ENCODE measurements around the gene DPPA5.

The DPPA5 gene

GRCh38 chr6:73364549-73364948 is 10.5 kb upstream of the DPPA5 start:
- no peak for DNase-seq
- ChIA-PET CTCF (no interaction called here), POLR2A (no interaction called here)
- Histone ChIP-seq H3K4me1 (ENCODE audit: control extremely low read depth in 1 of 4, control insufficient read depth in 4 of 4, insufficient read depth in 4 of 4, low read length in 3 of 4) (no peaks in the 10 kb centered on the region), H3K27ac (ENCODE audit: insufficient read depth in 1 of 2, low read depth in 1 of 2, low read length in 2 of 2, poor library complexity in 1 of 2, severe bottlenecking in 2 of 2) (no peak overlapping the region), H3K36me3 (ENCODE audit: control insufficient read depth in 4 of 4, insufficient read depth in 4 of 4, low read length in 3 of 4) (no peaks in the 10 kb centered on the region), H3K27me3 (replicated peaks in 2 of 5; ENCODE audit: control insufficient read depth in 4 of 5, insufficient read depth in 5 of 5, low read length in 4 of 5) (no peaks in the 10 kb centered on the region), H3K9me3 (ENCODE audit: control extremely low read depth in 1 of 5, control insufficient read depth in 4 of 5, insufficient read depth in 2 of 5, low read depth in 1 of 5, low read length in 4 of 5) (peaks cover 0 to 7% (median 0%) of the 10 kb centered on the region in 5 experiments), H3K4me3 (ENCODE audit: control insufficient read depth in 1 of 7, extremely low read depth in 1 of 7, insufficient read depth in 4 of 7, low read depth in 2 of 7, low read length in 6 of 7) (no peak overlapping the region)
- 93% methylated on average over 7 of the region's 9 CpGs for WGBS (ENCODE audit: insufficient coverage)

GRCh38 chr6:73364121-73364520 is 10.0 kb upstream of the DPPA5 start:
- no peak for DNase-seq
- WGBS (ENCODE audit: insufficient coverage), result 97% methylated on average over 11 of the region's 14 CpGs
- ChIA-PET CTCF (no interaction called here), POLR2A (no interaction called here)
- Histone ChIP-seq H3K4me1 (ENCODE audit: control extremely low read depth in 1 of 4, control insufficient read depth in 4 of 4, insufficient read depth in 4 of 4, low read length in 3 of 4) (no peaks in the 10 kb centered on the region), H3K36me3 (ENCODE audit: control insufficient read depth in 4 of 4, insufficient read depth in 4 of 4, low read length in 3 of 4) (no peaks in the 10 kb centered on the region), H3K27ac (ENCODE audit: insufficient read depth in 1 of 2, low read depth in 1 of 2, low read length in 2 of 2, poor library complexity in 1 of 2, severe bottlenecking in 2 of 2) (no peak overlapping the region), H3K9me3 (ENCODE audit: control extremely low read depth in 1 of 5, control insufficient read depth in 4 of 5, insufficient read depth in 2 of 5, low read depth in 1 of 5, low read length in 4 of 5) (peaks cover 0 to 3% (median 0%) of the 10 kb centered on the region in 5 experiments), H3K4me3 (ENCODE audit: control insufficient read depth in 1 of 7, extremely low read depth in 1 of 7, insufficient read depth in 4 of 7, low read depth in 2 of 7, low read length in 6 of 7) (no peak overlapping the region), H3K27me3 (replicated peaks in 2 of 5; ENCODE audit: control insufficient read depth in 4 of 5, insufficient read depth in 5 of 5, low read length in 4 of 5) (no peaks in the 10 kb centered on the region)

GRCh38 chr6:73363537-73363875 is 9.4 kb upstream of the DPPA5 start:
- peaks cover 0 to 2% (median 0%) of the 10 kb centered on the region in 5 experiments for H3K9me3 ChIP-seq (ENCODE audit: control extremely low read depth in 1 of 5, control insufficient read depth in 4 of 5, insufficient read depth in 2 of 5, low read depth in 1 of 5, low read length in 4 of 5)
- WGBS (ENCODE audit: insufficient coverage), result 99% methylated on average over 19 of the region's 23 CpGs
- no peak overlapping the region for H3K27ac ChIP-seq (ENCODE audit: insufficient read depth in 1 of 2, low read depth in 1 of 2, low read length in 2 of 2, poor library complexity in 1 of 2, severe bottlenecking in 2 of 2)
- POLR2A ChIA-PET, result no interaction called here
- no peaks in the 10 kb centered on the region for H3K27me3 ChIP-seq (replicated peaks in 2 of 5; ENCODE audit: control insufficient read depth in 4 of 5, insufficient read depth in 5 of 5, low read length in 4 of 5)
- H3K4me3 ChIP-seq (ENCODE audit: control insufficient read depth in 1 of 7, extremely low read depth in 1 of 7, insufficient read depth in 4 of 7, low read depth in 2 of 7, low read length in 6 of 7), result no peak overlapping the region
- CTCF ChIA-PET, result no interaction called here
- H3K36me3 ChIP-seq (ENCODE audit: control insufficient read depth in 4 of 4, insufficient read depth in 4 of 4, low read length in 3 of 4), result no peaks in the 10 kb centered on the region
- DNase-seq, result no peak
- no peaks in the 10 kb centered on the region for H3K4me1 ChIP-seq (ENCODE audit: control extremely low read depth in 1 of 4, control insufficient read depth in 4 of 4, insufficient read depth in 4 of 4, low read length in 3 of 4)

- no peaks in the 10 kb centered on the region for H3K27me3 ChIP-seq (replicated peaks in 2 of 5; ENCODE audit: control insufficient read depth in 4 of 5, insufficient read depth in 5 of 5, low read length in 4 of 5)
- CTCF ChIA-PET, result no interaction called here
- H3K27ac ChIP-seq (ENCODE audit: insufficient read depth in 1 of 2, low read depth in 1 of 2, low read length in 2 of 2, poor library complexity in 1 of 2, severe bottlenecking in 2 of 2), result no peak overlapping the region
- H3K4me3 ChIP-seq (ENCODE audit: control insufficient read depth in 1 of 7, extremely low read depth in 1 of 7, insufficient read depth in 4 of 7, low read depth in 2 of 7, low read length in 6 of 7), result no peak overlapping the region
- peaks cover 0 to 2% (median 0%) of the 10 kb centered on the region in 5 experiments for H3K9me3 ChIP-seq (ENCODE audit: control extremely low read depth in 1 of 5, control insufficient read depth in 4 of 5, insufficient read depth in 2 of 5, low read depth in 1 of 5, low read length in 4 of 5)
- H3K36me3 ChIP-seq (ENCODE audit: control insufficient read depth in 4 of 4, insufficient read depth in 4 of 4, low read length in 3 of 4), result no peaks in the 10 kb centered on the region
- WGBS (ENCODE audit: insufficient coverage), result over 99% methylated on average over 30 of the region's 31 CpGs
- no peak for DNase-seq
- POLR2A ChIA-PET, result no interaction called here
- no peaks in the 10 kb centered on the region for H3K4me1 ChIP-seq (ENCODE audit: control extremely low read depth in 1 of 4, control insufficient read depth in 4 of 4, insufficient read depth in 4 of 4, low read length in 3 of 4)
Measured at GRCh38 chr6:73362869-73363536, 8.9 kb upstream of the DPPA5 start.

- Histone ChIP-seq H3K36me3 (ENCODE audit: control insufficient read depth in 4 of 4, insufficient read depth in 4 of 4, low read length in 3 of 4) (no peaks in the 10 kb centered on the region), H3K4me1 (ENCODE audit: control extremely low read depth in 1 of 4, control insufficient read depth in 4 of 4, insufficient read depth in 4 of 4, low read length in 3 of 4) (no peaks in the 10 kb centered on the region), H3K9me3 (ENCODE audit: control extremely low read depth in 1 of 5, control insufficient read depth in 4 of 5, insufficient read depth in 2 of 5, low read depth in 1 of 5, low read length in 4 of 5) (peaks cover 0 to 2% (median 0%) of the 10 kb centered on the region in 5 experiments), H3K27ac (ENCODE audit: insufficient read depth in 1 of 2, low read depth in 1 of 2, low read length in 2 of 2, poor library complexity in 1 of 2, severe bottlenecking in 2 of 2) (no peak within 1 kb of the TSS), H3K27me3 (replicated peaks in 2 of 5; ENCODE audit: control insufficient read depth in 4 of 5, insufficient read depth in 5 of 5, low read length in 4 of 5) (no peaks in the 10 kb centered on the region), H3K4me3 (ENCODE audit: control insufficient read depth in 1 of 7, extremely low read depth in 1 of 7, insufficient read depth in 4 of 7, low read depth in 2 of 7, low read length in 6 of 7) (no peak within 1 kb of the TSS)
- ChIA-PET CTCF (no interaction called here), POLR2A (no interaction called here)
- DNase-seq, result no peak
- WGBS (ENCODE audit: insufficient coverage), result 94% methylated on average over 19 of the region's 23 CpGs
Measured at GRCh38 chr6:73362358-73362757, 8.3 kb upstream of the DPPA5 start, which contains the start of gene KHDC3L. Gene KHDC3L, plus strand, starts transcription at chr6:73362658. Its CDS starts 72 bp downstream, at chr6:73362730.

- Histone ChIP-seq H3K27ac (ENCODE audit: insufficient read depth in 1 of 2, low read depth in 1 of 2, low read length in 2 of 2, poor library complexity in 1 of 2, severe bottlenecking in 2 of 2) (no peak overlapping the region), H3K27me3 (replicated peaks in 2 of 5; ENCODE audit: control insufficient read depth in 4 of 5, insufficient read depth in 5 of 5, low read length in 4 of 5) (peaks cover 12 to 60% (median 16%) of the 10 kb centered on the region in 5 experiments), H3K36me3 (ENCODE audit: control insufficient read depth in 4 of 4, insufficient read depth in 4 of 4, low read length in 3 of 4) (no peaks in the 10 kb centered on the region), H3K9me3 (ENCODE audit: control extremely low read depth in 1 of 5, control insufficient read depth in 4 of 5, insufficient read depth in 2 of 5, low read depth in 1 of 5, low read length in 4 of 5) (peaks cover 0 to 8% (median 0%) of the 10 kb centered on the region in 5 experiments), H3K4me1 (ENCODE audit: control extremely low read depth in 1 of 4, control insufficient read depth in 4 of 4, insufficient read depth in 4 of 4, low read length in 3 of 4) (no peaks in the 10 kb centered on the region), H3K4me3 (ENCODE audit: control insufficient read depth in 1 of 7, extremely low read depth in 1 of 7, insufficient read depth in 4 of 7, low read depth in 2 of 7, low read length in 6 of 7) (no peak overlapping the region)
- ChIA-PET POLR2A (no interaction called here), CTCF (no interaction called here)
- DNase-seq, result no peak
- 60% methylated on average over 1 of the region's 6 CpGs for WGBS (ENCODE audit: insufficient coverage)
Measured at GRCh38 chr6:73349311-73349710, 4.8 kb downstream of the DPPA5 start.

- no peak overlapping the region for H3K27ac ChIP-seq (ENCODE audit: insufficient read depth in 1 of 2, low read depth in 1 of 2, low read length in 2 of 2, poor library complexity in 1 of 2, severe bottlenecking in 2 of 2)
- 84% methylated on average over 14 of the region's 33 CpGs for WGBS (ENCODE audit: insufficient coverage)
- H3K4me1 ChIP-seq (ENCODE audit: control extremely low read depth in 1 of 4, control insufficient read depth in 4 of 4, insufficient read depth in 4 of 4, low read length in 3 of 4), result no peaks in the 10 kb centered on the region
- H3K36me3 ChIP-seq (ENCODE audit: control insufficient read depth in 4 of 4, insufficient read depth in 4 of 4, low read length in 3 of 4), result no peaks in the 10 kb centered on the region
- H3K4me3 ChIP-seq (ENCODE audit: control insufficient read depth in 1 of 7, extremely low read depth in 1 of 7, insufficient read depth in 4 of 7, low read depth in 2 of 7, low read length in 6 of 7), result no peak overlapping the region
- peaks cover 12 to 57% (median 16%) of the 10 kb centered on the region in 5 experiments for H3K27me3 ChIP-seq (replicated peaks in 2 of 5; ENCODE audit: control insufficient read depth in 4 of 5, insufficient read depth in 5 of 5, low read length in 4 of 5)
- ChIA-PET CTCF (no interaction called here), POLR2A (no interaction called here)
- no peak for DNase-seq
- peaks cover 0 to 5% (median 0%) of the 10 kb centered on the region in 5 experiments for H3K9me3 ChIP-seq (ENCODE audit: control extremely low read depth in 1 of 5, control insufficient read depth in 4 of 5, insufficient read depth in 2 of 5, low read depth in 1 of 5, low read length in 4 of 5)
Measured at GRCh38 chr6:73348550-73349204, 5.4 kb downstream of the DPPA5 start.
